ENCODE data around the gene FAF2.

Gene FAF2

GRCh38 chr5:176463113-176463764, 15.1 kb downstream of the FAF2 start:
- TF ChIP-seq, protein P1, sequence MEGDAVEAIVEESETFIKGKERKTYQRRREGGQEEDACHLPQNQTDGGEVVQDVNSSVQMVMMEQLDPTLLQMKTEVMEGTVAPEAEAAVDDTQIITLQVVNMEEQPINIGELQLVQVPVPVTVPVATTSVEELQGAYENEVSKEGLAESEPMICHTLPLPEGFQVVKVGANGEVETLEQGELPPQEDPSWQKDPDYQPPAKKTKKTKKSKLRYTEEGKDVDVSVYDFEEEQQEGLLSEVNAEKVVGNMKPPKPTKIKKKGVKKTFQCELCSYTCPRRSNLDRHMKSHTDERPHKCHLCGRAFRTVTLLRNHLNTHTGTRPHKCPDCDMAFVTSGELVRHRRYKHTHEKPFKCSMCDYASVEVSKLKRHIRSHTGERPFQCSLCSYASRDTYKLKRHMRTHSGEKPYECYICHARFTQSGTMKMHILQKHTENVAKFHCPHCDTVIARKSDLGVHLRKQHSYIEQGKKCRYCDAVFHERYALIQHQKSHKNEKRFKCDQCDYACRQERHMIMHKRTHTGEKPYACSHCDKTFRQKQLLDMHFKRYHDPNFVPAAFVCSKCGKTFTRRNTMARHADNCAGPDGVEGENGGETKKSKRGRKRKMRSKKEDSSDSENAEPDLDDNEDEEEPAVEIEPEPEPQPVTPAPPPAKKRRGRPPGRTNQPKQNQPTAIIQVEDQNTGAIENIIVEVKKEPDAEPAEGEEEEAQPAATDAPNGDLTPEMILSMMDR (IDR thresholded peaks at IDR 0.05): no peak
- TF ChIP-seq ZFX (IDR thresholded peaks at IDR 0.05; ENCODE audit: borderline replicate concordance): no peak
- H3K27ac ChIP-seq: no peak overlapping the region

GRCh38 chr5:176466245-176466871, 18.2 kb downstream of the FAF2 start:
- no peak overlapping the region for H3K27ac ChIP-seq
- TF ChIP-seq, protein P1 (IDR thresholded peaks at IDR 0.05): no peak
- no peak for TF ChIP-seq ZFX (IDR thresholded peaks at IDR 0.05; ENCODE audit: borderline replicate concordance)

DNA sequence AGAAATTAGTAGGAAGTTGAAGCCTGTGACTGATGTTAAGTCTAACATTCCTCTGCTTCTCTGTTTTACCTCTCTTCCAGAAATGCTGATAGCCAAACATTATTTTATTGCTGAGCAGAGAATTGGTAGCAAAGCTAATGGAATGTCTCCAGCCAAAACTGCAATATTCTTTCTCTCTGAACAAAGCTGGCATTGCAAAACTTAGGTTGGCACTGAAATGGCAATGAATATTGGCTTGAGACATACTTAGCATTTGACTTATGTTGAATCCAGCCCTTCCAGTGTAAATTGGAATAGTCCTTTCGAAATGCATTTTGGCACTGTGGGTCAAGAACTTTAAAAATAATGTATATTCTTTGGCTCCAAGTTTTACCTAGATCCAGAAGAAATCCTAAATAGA, 21.1 kb downstream of the FAF2 start:
- no peak overlapping the region for H3K27ac ChIP-seq
- TF ChIP-seq, protein P1 (IDR thresholded peaks at IDR 0.05): no peak
- no peak for TF ChIP-seq ZFX (IDR thresholded peaks at IDR 0.05; ENCODE audit: borderline replicate concordance)

GRCh38 chr5:176470539-176470938, 22.4 kb downstream of the FAF2 start:
- no peak overlapping the region for H3K27ac ChIP-seq
- TF ChIP-seq, protein P1 (IDR thresholded peaks at IDR 0.05): no peak
- TF ChIP-seq ZFX (IDR thresholded peaks at IDR 0.05; ENCODE audit: borderline replicate concordance): no peak

- TF ChIP-seq, protein P1 (IDR thresholded peaks at IDR 0.05): no peak
- no peak for TF ChIP-seq ZFX (IDR thresholded peaks at IDR 0.05; ENCODE audit: borderline replicate concordance)
- H3K27ac ChIP-seq: no peak overlapping the region
Measured at GRCh38 chr5:176471098-176471497, 22.9 kb downstream of the FAF2 start.

DNA sequence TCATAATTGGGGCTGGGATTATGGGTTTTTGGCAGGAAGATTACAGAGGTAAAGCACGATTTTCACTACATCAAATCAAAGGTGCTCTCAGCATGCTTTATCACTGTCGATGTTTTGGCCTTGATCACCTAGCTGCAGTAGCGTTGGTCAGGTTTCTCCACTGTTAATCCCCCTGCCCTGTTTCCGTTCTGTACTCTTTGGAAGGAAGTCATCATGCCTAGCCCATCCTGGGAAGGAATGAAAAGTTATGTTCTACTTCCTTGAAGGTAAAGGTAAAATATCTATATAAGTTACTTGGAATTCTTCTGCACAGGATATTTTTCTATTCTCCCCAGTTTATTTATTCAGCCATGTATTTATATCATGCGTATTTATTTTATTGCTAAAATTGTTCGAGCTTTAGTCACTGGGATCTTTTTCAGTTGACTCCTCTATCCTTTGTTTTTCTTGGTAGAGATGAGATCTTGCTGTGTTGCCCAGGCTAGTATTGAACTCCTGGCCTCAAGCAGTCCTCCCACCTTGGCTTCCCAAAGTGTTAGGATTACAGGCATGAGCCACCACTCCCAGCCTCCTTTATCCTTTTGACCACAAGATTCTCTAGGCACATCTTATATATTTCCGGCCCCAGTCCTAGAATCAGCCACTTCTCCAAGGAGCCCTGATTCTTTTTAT, 25.3 kb downstream of the FAF2 start:
- no peak for TF ChIP-seq ZFX (IDR thresholded peaks at IDR 0.05; ENCODE audit: borderline replicate concordance)
- TF ChIP-seq, protein P1 (IDR thresholded peaks at IDR 0.05): no peak
- H3K27ac ChIP-seq: no peak overlapping the region

- H3K27ac ChIP-seq: no peak overlapping the region
- TF ChIP-seq, protein P1 (IDR thresholded peaks at IDR 0.05): no peak
- TF ChIP-seq ZFX (IDR thresholded peaks at IDR 0.05; ENCODE audit: borderline replicate concordance): no peak
Measured at GRCh38 chr5:176474476-176474875, 26.3 kb downstream of the FAF2 start.

All from 22Rv1 (cell line).